ENCODE data around the gene GPATCH1.

- no peak for TF ChIP-seq EZH2 (IDR thresholded peaks at IDR 0.05; ENCODE audit: borderline replicate concordance, low read length)
- no peak for TF ChIP-seq CTCF (IDR thresholded peaks at IDR 0.05; ENCODE audit: low read length)
Observed at GRCh38 chr19:33032218-33032781, 48.7 kb upstream of the GPATCH1 start.
